ENCODE results near the gene QKI. TPM values are rescaled to one million over a fixed set of nuclear protein-coding genes. Genes with fewer than 3 reads are reported as not detected.
"Not testable (repeated sequence)": the region's sequence is repeated elsewhere in the genome, so short reads cannot be mapped to it uniquely, and the experiment has no call there.

QKI gene
- total RNA-seq, 1 donor from 2014 or later: 88.4 TPM

GRCh38 chr6:163469459-163469985 is 55.0 kb downstream of the QKI start:
- no peak for DNase-seq (ENCODE audit: low spot score, unreplicated experiment)
- Mint-ChIP-seq H3K27ac (no peak overlapping the region), H3K27me3 (no peaks in the 10 kb centered on the region), H3K36me3 (ENCODE audit: insufficient read depth) (peaks cover 55% of the 10 kb centered on the region), H3K4me3 (ENCODE audit: low read depth) (no peak overlapping the region), H3K9me3 (ENCODE audit: low read depth) (peaks cover 37% of the 10 kb centered on the region), H3K4me1 (ENCODE audit: low read depth) (peaks cover 1% of the 10 kb centered on the region)
- no peak for TF ChIP-seq CTCF (IDR thresholded peaks at IDR 0.05; ENCODE audit: unreplicated experiment)

- Mint-ChIP-seq H3K4me1 (ENCODE audit: low read depth) (peaks cover 1% of the 10 kb centered on the region), H3K27me3 (no peaks in the 10 kb centered on the region), H3K36me3 (ENCODE audit: insufficient read depth) (peaks cover 49% of the 10 kb centered on the region), H3K9me3 (ENCODE audit: low read depth) (peaks cover 36% of the 10 kb centered on the region), H3K27ac (peak overlapping the region; percentile 63), H3K4me3 (ENCODE audit: low read depth) (no peak overlapping the region)
- DNase-seq (ENCODE audit: low spot score, unreplicated experiment): no peak
- TF ChIP-seq CTCF (IDR thresholded peaks at IDR 0.05; ENCODE audit: unreplicated experiment): no peak
Observed at GRCh38 chr6:163470611-163471010, 56.1 kb downstream of the QKI start.

DNA sequence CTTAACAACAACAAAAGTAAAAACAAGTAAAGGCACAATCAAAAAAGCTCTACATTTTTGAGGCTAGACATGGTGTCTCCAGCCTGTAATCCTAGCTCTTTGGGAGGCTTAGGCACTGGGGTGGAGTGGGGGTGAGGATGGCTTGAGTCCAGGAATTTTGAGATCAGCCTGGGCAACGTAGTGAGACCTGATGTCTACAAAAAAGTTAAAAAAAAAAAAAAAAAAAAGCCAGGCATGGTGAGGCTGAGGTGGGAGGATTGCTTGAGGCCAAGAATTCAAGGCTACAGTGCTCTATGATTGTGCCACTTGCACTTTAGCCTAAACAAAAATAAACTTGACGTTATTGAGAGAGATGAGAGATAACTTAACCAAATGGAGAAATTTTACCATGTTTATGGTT is 60.1 kb downstream of the QKI start:
- Mint-ChIP-seq H3K9me3 (ENCODE audit: low read depth) (peaks cover 28% of the 10 kb centered on the region), H3K27me3 (no peaks in the 10 kb centered on the region), H3K27ac (no peak overlapping the region), H3K36me3 (ENCODE audit: insufficient read depth) (peaks cover 35% of the 10 kb centered on the region), H3K4me1 (ENCODE audit: low read depth) (peaks cover 2% of the 10 kb centered on the region), H3K4me3 (ENCODE audit: low read depth) (no peak overlapping the region)
- TF ChIP-seq CTCF (IDR thresholded peaks at IDR 0.05; ENCODE audit: unreplicated experiment): no peak
- DNase-seq (ENCODE audit: low spot score, unreplicated experiment): no peak

DNA sequence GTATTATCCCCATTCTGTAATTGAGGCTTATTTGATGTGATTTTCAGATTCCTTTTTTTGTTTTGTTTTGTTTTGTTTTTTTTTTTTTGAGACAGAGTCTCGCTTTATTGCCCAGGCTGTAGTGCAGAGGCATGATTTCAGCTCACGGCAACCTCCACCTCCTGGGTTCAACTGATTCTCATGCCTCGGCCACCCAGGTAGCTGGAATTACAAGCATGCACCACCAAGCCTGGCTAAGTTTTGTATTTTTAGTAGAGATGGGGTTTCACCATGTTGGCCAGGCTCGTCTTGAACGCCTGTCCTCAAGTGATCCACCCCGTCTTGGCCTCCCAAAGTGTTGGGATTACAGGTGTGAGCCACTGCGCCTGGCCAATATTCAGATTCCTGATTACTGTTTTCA is 62.4 kb downstream of the QKI start:
- not testable (repeated sequence) for DNase-seq (ENCODE audit: low spot score, unreplicated experiment); H3K9me3 Mint-ChIP-seq (ENCODE audit: low read depth); H3K27me3 Mint-ChIP-seq; H3K4me3 Mint-ChIP-seq (ENCODE audit: low read depth); H3K4me1 Mint-ChIP-seq (ENCODE audit: low read depth)
- Mint-ChIP-seq H3K36me3 (ENCODE audit: insufficient read depth) (peaks cover 22% of the 10 kb centered on the region), H3K27ac (peak overlapping the region; percentile 40)

- no peak for TF ChIP-seq CTCF (IDR thresholded peaks at IDR 0.05; ENCODE audit: unreplicated experiment)
- no peaks in the 10 kb centered on the region for H3K4me1 Mint-ChIP-seq (ENCODE audit: low read depth)
- DNase-seq (ENCODE audit: low spot score, unreplicated experiment): no peak
- H3K27me3 Mint-ChIP-seq: no peaks in the 10 kb centered on the region
- peaks cover 12% of the 10 kb centered on the region for H3K36me3 Mint-ChIP-seq (ENCODE audit: insufficient read depth)
- H3K27ac Mint-ChIP-seq: no peak overlapping the region
- H3K9me3 Mint-ChIP-seq (ENCODE audit: low read depth): no peaks in the 10 kb centered on the region
- H3K4me3 Mint-ChIP-seq (ENCODE audit: low read depth): no peak overlapping the region
Observed at GRCh38 chr6:163483107-163483506, 68.6 kb downstream of the QKI start.

DNA sequence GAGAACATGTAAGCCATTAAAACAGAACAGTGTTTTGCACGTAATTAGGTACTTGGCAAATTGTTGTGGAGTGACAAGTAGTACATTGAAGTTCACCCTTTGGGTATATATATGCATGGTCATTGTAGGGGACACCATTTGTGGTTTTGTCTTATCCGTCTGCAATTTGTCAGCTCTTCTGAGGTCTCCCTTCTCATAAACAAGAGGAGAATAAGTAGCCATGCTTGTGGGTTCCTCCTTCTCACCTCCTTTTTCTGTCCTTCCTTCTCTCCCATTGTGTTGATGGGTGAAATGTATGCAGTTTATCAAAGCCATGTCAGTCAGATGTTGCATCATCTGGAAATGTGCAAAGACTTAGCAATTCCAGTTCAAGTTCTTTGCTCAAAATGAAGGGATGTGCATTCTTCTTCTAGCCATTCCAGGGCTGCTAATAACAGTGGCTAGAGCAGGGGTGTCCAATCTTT is 70.9 kb downstream of the QKI start:
- Mint-ChIP-seq H3K36me3 (ENCODE audit: insufficient read depth) (peaks cover 5% of the 10 kb centered on the region), H3K27ac (no peak overlapping the region), H3K9me3 (ENCODE audit: low read depth) (no peaks in the 10 kb centered on the region), H3K4me3 (ENCODE audit: low read depth) (no peak overlapping the region), H3K27me3 (no peaks in the 10 kb centered on the region), H3K4me1 (ENCODE audit: low read depth) (peaks cover 2% of the 10 kb centered on the region)
- no peak for DNase-seq (ENCODE audit: low spot score, unreplicated experiment)
- no peak for TF ChIP-seq CTCF (IDR thresholded peaks at IDR 0.05; ENCODE audit: unreplicated experiment)

Data from progenitor cell of endocrine pancreas (in vitro differentiated cells).